SK-N-SH treated with all-trans-retinoic acid at 6 μM for 48 hours (cell line): ENCODE measurements around the gene DIAPH1.

Experiments
- ARNTL ChIP-seq: fragments of 450-650 bp; formaldehyde crosslinking; IDR thresholded peaks from 2 replicates; pipeline ENCODE4 v1.5.0; 2020; ENCODE audit warnings: low read depth, mild to moderate bottlenecking, moderate library complexity, borderline replicate concordance
- CREB5 ChIP-seq: fragments of 250-450 bp; sonication (Bioruptor Pico); IDR thresholded peaks from 2 replicates; pipeline ENCODE4 v1.5.1; 2020; ENCODE audit warnings: low read depth, mild to moderate bottlenecking, moderate library complexity
- GLIS3 ChIP-seq: fragments of 250-450 bp; sonication (Bioruptor Pico); IDR thresholded peaks from 2 replicates; pipeline ENCODE4 v1.5.0; 2020; ENCODE audit warnings: mild to moderate bottlenecking, moderate library complexity
- OSR1 ChIP-seq: fragments of 250-450 bp; sonication (Bioruptor Pico); IDR thresholded peaks from 2 replicates; pipeline ENCODE4 v1.8.0; 2022; ENCODE audit warnings: moderate library complexity, mild to moderate bottlenecking, inconsistent platforms
- PATZ1 ChIP-seq: fragments of 250-450 bp; sonication (Bioruptor Pico); IDR thresholded peaks from 2 replicates; pipeline ENCODE4 v1.8.0; 2020; ENCODE audit warnings: mild to moderate bottlenecking, moderate library complexity, borderline replicate concordance
- PPARA ChIP-seq: fragments of 250-450 bp; sonication (Bioruptor Pico); IDR thresholded peaks from 2 replicates; pipeline ENCODE4 v1.5.0; 2020; ENCODE audit warnings: mild to moderate bottlenecking, borderline replicate concordance
- RARB ChIP-seq: fragments of 250-450 bp; sonication (Bioruptor Pico); IDR thresholded peaks from 2 replicates; pipeline ENCODE4 v1.8.0; 2021; ENCODE audit warnings: mild to moderate bottlenecking, moderate library complexity
- SNAI2 ChIP-seq: fragments of 250-450 bp; sonication (Bioruptor Pico); IDR thresholded peaks from 2 replicates; pipeline ENCODE4 v1.5.0; 2020; ENCODE audit warnings: mild to moderate bottlenecking, moderate library complexity
- TCF4 ChIP-seq: fragments of 250-450 bp; sonication (Bioruptor Pico); IDR thresholded peaks from 2 replicates; pipeline ENCODE4 v1.8.0; 2021; ENCODE audit warnings: mild to moderate bottlenecking, moderate library complexity, borderline replicate concordance
- TOX ChIP-seq: fragments of 250-450 bp; sonication (Bioruptor Pico); IDR thresholded peaks from 2 replicates; pipeline ENCODE4 v1.8.0; 2021; ENCODE audit warnings: mild to moderate bottlenecking, moderate library complexity, borderline replicate concordance
- ZC3H10 ChIP-seq: fragments of 250-450 bp; sonication (Bioruptor Pico); IDR thresholded peaks from 2 replicates; pipeline ENCODE4 v1.5.1; 2021; ENCODE audit warnings: mild to moderate bottlenecking, moderate library complexity
- ZFP3 ChIP-seq: fragments of 250-450 bp; sonication (Bioruptor Pico); IDR thresholded peaks from 2 replicates; pipeline ENCODE4 v1.5.0; 2020; ENCODE audit warnings: mild to moderate bottlenecking, moderate library complexity
- ZNF70 ChIP-seq: fragments of 450-650 bp; formaldehyde crosslinking; IDR thresholded peaks from 2 replicates; pipeline ENCODE4 v1.5.0; 2020; ENCODE audit warnings: mild to moderate bottlenecking, moderate library complexity
- ZNF8 ChIP-seq: fragments of 450-650 bp; formaldehyde crosslinking; IDR thresholded peaks from 2 replicates; pipeline ENCODE4 v1.5.0; 2020; ENCODE audit warnings: mild to moderate bottlenecking, moderate library complexity

GRCh38 chr5:141664733-141665461 is 46.1 kb upstream of the DIAPH1 start:
- no peak for TF ChIP-seq PATZ1 (CRISPR knock-in tag)
- TF ChIP-seq SNAI2 (CRISPR knock-in tag) = no peak
- TF ChIP-seq ARNTL (CRISPR knock-in tag) = no peak
- no peak for TF ChIP-seq RARB (CRISPR knock-in tag)
- TF ChIP-seq CREB5 (CRISPR knock-in tag) = no peak
- TF ChIP-seq ZNF70 (CRISPR knock-in tag) = no peak
- TF ChIP-seq ZC3H10 = no peak
- TF ChIP-seq PPARA (CRISPR knock-in tag) = no peak
- TF ChIP-seq TCF4 (CRISPR knock-in tag) = no peak
- no peak for TF ChIP-seq TOX (CRISPR knock-in tag)
- no peak for TF ChIP-seq OSR1 (CRISPR knock-in tag)
- no peak for TF ChIP-seq ZFP3 (CRISPR knock-in tag)
- no peak for TF ChIP-seq ZNF8 (CRISPR knock-in tag)
- no peak for TF ChIP-seq GLIS3 (CRISPR knock-in tag)
